Right cardiac atrium (tissue), 5 donors: Measurements from ENCODE around the gene TEX36. TPM values are rescaled to one million over a fixed set of nuclear protein-coding genes. Genes with fewer than 3 reads are reported as not detected.
"Not testable (repeated sequence)": the region's sequence is repeated elsewhere in the genome, so short reads cannot be mapped to it uniquely, and the experiment has no call there.

Experiments
- ATAC-seq, 2 donors: fragments of 200-7000 bp; cut with Tn5 transposase; one replicate each; pipeline versions ENCODE4 v1.8.0 to v1.9.1; 2020; ENCODE audit warnings: moderate library complexity in 2 of 2, mild to moderate bottlenecking in 1 of 2
- DNase-seq, 3 donors: peaks; one replicate each; pipeline ENCODE4 v3.0.0-alpha.2; 2020
- H3K27ac ChIP-seq: one replicate; pipeline ENCODE4 v1.5.1; 2013; ENCODE audit warnings: mild to moderate bottlenecking, low read length, control low read depth, moderate library complexity
- H3K27me3 ChIP-seq: one replicate; pipeline ENCODE4 v1.6.1; 2013; ENCODE audit not compliant: control insufficient read depth, insufficient read depth
- H3K4me1 ChIP-seq: one replicate; pipeline ENCODE4 v1.6.1; 2013; ENCODE audit warnings: low read length; ENCODE audit not compliant: control insufficient read depth, insufficient read depth
- H3K4me3 ChIP-seq: one replicate; pipeline ENCODE4 v1.5.1; 2013; ENCODE audit warnings: low read length, control low read depth
- H3K9me3 ChIP-seq: one replicate; pipeline ENCODE4 v1.6.1; 2013; ENCODE audit warnings: low read length; ENCODE audit not compliant: control insufficient read depth
- WGBS: extraction: QIAGEN DNeasy Blood & Tissue Kit; methylation state at CpG from one replicate; pipeline ENCODE4 v1.1.7; 2013; 5-methylcytosine and 5-hydroxymethylcytosine counted together
- intact Hi-C, 4 donors: fragments of 100-400 bp; cut with DNase I; formaldehyde crosslinking; loops; one replicate each; pipeline versions ENCODE4 v1.11.0 to v1.14.0; 2022 to 2023
- polyA plus RNA-seq: library from polyadenylated mRNA; stranded (reverse); fragments of 200-250 nt; gene quantifications from one replicate; pipeline ENCODE4 v1.2.3, GENCODE V29; 2013
- total RNA-seq, 4 donors: library from RNA; stranded (reverse); fragmentation: NEBNext Ultra II Directional; extraction: Animal tissue kit (Norgen Biotek cat#: 25700); gene quantifications; one replicate each; pipeline ENCODE4 v1.2.1, GENCODE V29; 2021
- donor health status: healthy with polysubstance abuse.
- donor health status: DM: no; HTN: yes; CAD: no.
- donor health status: DM: no; HTN: no; CAD: no.
- donor health status: DM: no; HTN: yes; CAD: no; lungs with severe emphysema.
- donor health status: DM: yes; HTN: yes; CAD: no.

Gene TEX36
- total and polyA plus RNA-seq, 5 donors: not detected

GRCh38 chr10:125628104-125629049, 54.6 kb downstream of the TEX36 start:
- H3K4me1 ChIP-seq: no peaks in the 10 kb centered on the region
- intact Hi-C loops: no loop called here
- ATAC-seq (no peak), DNase-seq (no peak)
- H3K27ac ChIP-seq: no peak overlapping the region
- 66% methylated on average over 11 of the region's 11 CpGs for WGBS
- no peaks in the 10 kb centered on the region for H3K27me3 ChIP-seq
- no peak overlapping the region for H3K4me3 ChIP-seq
- H3K9me3 ChIP-seq: no peaks in the 10 kb centered on the region

GRCh38 chr10:125627646-125628045, 55.3 kb downstream of the TEX36 start:
- H3K4me3 ChIP-seq: no peak overlapping the region
- no peaks in the 10 kb centered on the region for H3K9me3 ChIP-seq
- ATAC-seq: no peak
- DNase-seq: no peak
- intact Hi-C loops: no loop called here
- H3K4me1 ChIP-seq: no peaks in the 10 kb centered on the region
- WGBS: 68% methylated on average over 4 of the region's 4 CpGs
- no peaks in the 10 kb centered on the region for H3K27me3 ChIP-seq
- no peak overlapping the region for H3K27ac ChIP-seq

GRCh38 chr10:125626671-125627070, 56.3 kb downstream of the TEX36 start:
- WGBS: 29% methylated on average over 6 of the region's 6 CpGs

GRCh38 chr10:125625586-125625985, 57.4 kb downstream of the TEX36 start:
- H3K9me3 ChIP-seq: no peaks in the 10 kb centered on the region
- no peaks in the 10 kb centered on the region for H3K27me3 ChIP-seq
- H3K4me3 ChIP-seq: no peak overlapping the region
- ATAC-seq (no peak), DNase-seq (no peak)
- 90% methylated on average over 12 of the region's 12 CpGs for WGBS
- H3K27ac ChIP-seq: no peak overlapping the region
- no peaks in the 10 kb centered on the region for H3K4me1 ChIP-seq
- intact Hi-C loops: no loop called here

More at GRCh38 chr10:125626671-125627070, 56.3 kb downstream of the TEX36 start:
- no peaks in the 10 kb centered on the region for H3K4me1 ChIP-seq
- peak in 1 of 2 donors; percentile 42 for ATAC-seq
- H3K27ac ChIP-seq: no peak overlapping the region
- H3K9me3 ChIP-seq: no peaks in the 10 kb centered on the region
- no peak for DNase-seq
- H3K27me3 ChIP-seq: no peaks in the 10 kb centered on the region
- no peak overlapping the region for H3K4me3 ChIP-seq
- intact Hi-C loops: no loop called here

- intact Hi-C loops: no loop called here
- Histone ChIP-seq H3K4me3 (no peak overlapping the region), H3K4me1 (no peaks in the 10 kb centered on the region), H3K27ac (no peak overlapping the region), H3K9me3 (no peaks in the 10 kb centered on the region), H3K27me3 (no peaks in the 10 kb centered on the region)
- 76% methylated on average over 7 of the region's 7 CpGs for WGBS
- no peak for DNase-seq
- peak; percentile 36 to 41 for ATAC-seq
Observed at GRCh38 chr10:125624800-125625199, 58.2 kb downstream of the TEX36 start.

GRCh38 chr10:125621052-125621451, 61.9 kb downstream of the TEX36 start:
- no peak overlapping the region for H3K27ac ChIP-seq
- no peak for ATAC-seq
- no peaks in the 10 kb centered on the region for H3K9me3 ChIP-seq
- no peak for DNase-seq
- no peak overlapping the region for H3K4me3 ChIP-seq
- 93% methylated on average over 4 of the region's 4 CpGs for WGBS
- intact Hi-C loops: no loop called here
- no peaks in the 10 kb centered on the region for H3K27me3 ChIP-seq
- H3K4me1 ChIP-seq: no peaks in the 10 kb centered on the region

GRCh38 chr10:125620401-125620800, 62.6 kb downstream of the TEX36 start:
- intact Hi-C loops: no loop called here
- Histone ChIP-seq H3K9me3 (no peaks in the 10 kb centered on the region), H3K4me1 (no peaks in the 10 kb centered on the region), H3K4me3 (no peak overlapping the region), H3K27ac (no peak overlapping the region), H3K27me3 (no peaks in the 10 kb centered on the region)
- WGBS: 74% methylated on average over 1 of the region's 1 CpG
- DNase-seq: no peak
- no peak for ATAC-seq

- 89% methylated on average over 8 of the region's 8 CpGs for WGBS
- intact Hi-C loops, H3K27me3 ChIP-seq, ATAC-seq, H3K4me1 ChIP-seq, H3K9me3 ChIP-seq, H3K27ac ChIP-seq, DNase-seq, H3K4me3 ChIP-seq: not testable (repeated sequence)
Observed at GRCh38 chr10:125613062-125613461, 69.9 kb downstream of the TEX36 start.

GRCh38 chr10:125611756-125612155, 71.2 kb downstream of the TEX36 start:
- ATAC-seq: no peak
- no peaks in the 10 kb centered on the region for H3K9me3 ChIP-seq
- intact Hi-C loops: no loop called here
- no peak overlapping the region for H3K27ac ChIP-seq
- no peak for DNase-seq
- no peaks in the 10 kb centered on the region for H3K4me1 ChIP-seq
- H3K27me3 ChIP-seq: no peaks in the 10 kb centered on the region
- 95% methylated on average over 1 of the region's 1 CpG for WGBS
- H3K4me3 ChIP-seq: no peak overlapping the region

- no peaks in the 10 kb centered on the region for H3K4me1 ChIP-seq
- ATAC-seq (no peak), DNase-seq (no peak)
- no peak overlapping the region for H3K27ac ChIP-seq
- H3K9me3 ChIP-seq: no peaks in the 10 kb centered on the region
- no peak overlapping the region for H3K4me3 ChIP-seq
- H3K27me3 ChIP-seq: no peaks in the 10 kb centered on the region
- intact Hi-C loops: no loop called here
- 71% methylated on average over 2 of the region's 2 CpGs for WGBS
Observed at GRCh38 chr10:125611216-125611615, 71.7 kb downstream of the TEX36 start.

- no peak for ATAC-seq
- no peaks in the 10 kb centered on the region for H3K9me3 ChIP-seq
- intact Hi-C loops: no loop called here
- WGBS: 78% methylated on average over 4 of the region's 4 CpGs
- H3K4me3 ChIP-seq: no peak overlapping the region
- no peaks in the 10 kb centered on the region for H3K27me3 ChIP-seq
- no peaks in the 10 kb centered on the region for H3K4me1 ChIP-seq
- no peak for DNase-seq
- H3K27ac ChIP-seq: no peak overlapping the region
Observed at GRCh38 chr10:125609859-125610258, 73.1 kb downstream of the TEX36 start.
